ENCODE measurements around the gene CASP2. TPM values are rescaled to one million over a fixed set of nuclear protein-coding genes. Genes with fewer than 3 reads are reported as not detected.

The CASP2 gene
- total and polyA plus RNA-seq, 10 of the 15 experiments (the other 5 are each of a cell fraction or from before 2014, with no cell fraction given): 12.1 to 60.4 (median 26.2) TPM

GRCh38 chr7:143300959-143301935 lies 13.1 kb downstream of the CASP2 start (continued):
- TF ChIP-seq CTCF (IDR thresholded peaks at IDR 0.05 in 2 of 3, conservative IDR thresholded peaks at IDR 0.05 in 1 of 3; ENCODE audit: control insufficient read depth in 2 of 3, extremely low read depth in 1 of 3, insufficient read depth in 1 of 3, low read depth in 3 of 3, low read length in 3 of 3) (no peak), CHD2 (IDR thresholded peaks at IDR 0.05; ENCODE audit: borderline replicate concordance, low read depth, low read length) (no peak), SUPT20H (IDR thresholded peaks at IDR 0.05; ENCODE audit: borderline replicate concordance, control insufficient read depth, low read depth, low read length) (no peak), RELB (IDR thresholded peaks at IDR 0.05; ENCODE audit: low read depth) (no peak), PAX5 (IDR thresholded peaks at IDR 0.05; ENCODE audit: borderline replicate concordance, low read depth, low read length) (no peak)

GRCh38 chr7:143303733-143304132 lies 15.6 kb downstream of the CASP2 start:
- in situ Hi-C loops (cut with MboI): no loop called here
- CTCF ChIA-PET: interaction anchor here (2.4 to 4.1 kb wide), 2 partner anchors 54 to 64 kb away, joined by 7 to 34 read pairs; no protein-coding TSS in a partner anchor
- no peak overlapping the region for H3K4me3 ChIP-seq
- no TSS peak for BruUV-seq (replicated peaks)
- DNase-seq (ENCODE audit: low read depth, low spot score) (no peak), ATAC-seq (no peak), FAIRE-seq (no peak)
- H4K20me1 ChIP-seq (ENCODE audit: control insufficient read depth, insufficient read depth): no peaks in the 10 kb centered on the region
- no peak overlapping the region for H3K4me2 ChIP-seq (ENCODE audit: control insufficient read depth, insufficient read depth)
- peaks cover 24 to 43% of the 10 kb centered on the region in 2 experiments for H3K36me3 ChIP-seq (ENCODE audit: control insufficient read depth in 2 of 2, insufficient read depth in 2 of 2, low read length in 1 of 2)
- H3K9me3 ChIP-seq (replicated peaks; ENCODE audit: control insufficient read depth, insufficient read depth, low read length): no peaks in the 10 kb centered on the region
- H3K4me1 ChIP-seq (ENCODE audit: control insufficient read depth, insufficient read depth, low read length): no peaks in the 10 kb centered on the region
- RAD21 ChIA-PET (ENCODE audit: unreplicated experiment): no interaction called here
- H3K79me2 ChIP-seq (ENCODE audit: control insufficient read depth, insufficient read depth, low read length): no peaks in the 10 kb centered on the region
- no peak overlapping the region for H2AFZ ChIP-seq (ENCODE audit: control insufficient read depth, low read depth, low read length)
- 94% methylated on average over 10 of the region's 10 CpGs for WGBS (ENCODE audit: insufficient coverage, insufficient replicate concordance, low lambda C conversion rate, missing lambda C conversion rate)
- intact Hi-C loops (cut with micrococcal nuclease; ENCODE audit: unreplicated experiment): no loop called here
- no peak overlapping the region for H3K9ac ChIP-seq (ENCODE audit: control insufficient read depth, insufficient read depth, low read length)
- no peaks in the 10 kb centered on the region for H3K27me3 ChIP-seq (replicated peaks in 1 of 2; ENCODE audit: control insufficient read depth in 2 of 2, insufficient read depth in 2 of 2, low read length in 1 of 2)
- TF ChIP-seq NKRF (conservative IDR thresholded peaks at IDR 0.05) (no peak), JUNB (IDR thresholded peaks at IDR 0.05) (no peak)
- SMC1A ChIA-PET (ENCODE audit: uncharacterized antibody, unreplicated experiment): no interaction called here
- POLR2A ChIA-PET: no interaction called here
- no peak overlapping the region for H3K27ac ChIP-seq (ENCODE audit: control insufficient read depth, insufficient read depth)
